Neural progenitor cell (in vitro differentiated cells): ENCODE results near the gene CIC.

Experiments
- EZH2 ChIP-seq: fragments of 200-600 bp; sonication (generic); IDR thresholded peaks from 2 replicates; pipeline ENCODE4 v1.6.1; 2017; ENCODE audit warnings: antibody characterized with exemption, mild to moderate bottlenecking, moderate library complexity
- TF ChIP-seq, protein P1 (sequence below): fragments of 200-600 bp; sonication (generic); IDR thresholded peaks from 2 replicates; pipeline ENCODE4 v1.5.1; 2017; ENCODE audit warnings: antibody characterized with exemption, mild to moderate bottlenecking

- TF ChIP-seq, protein P1, sequence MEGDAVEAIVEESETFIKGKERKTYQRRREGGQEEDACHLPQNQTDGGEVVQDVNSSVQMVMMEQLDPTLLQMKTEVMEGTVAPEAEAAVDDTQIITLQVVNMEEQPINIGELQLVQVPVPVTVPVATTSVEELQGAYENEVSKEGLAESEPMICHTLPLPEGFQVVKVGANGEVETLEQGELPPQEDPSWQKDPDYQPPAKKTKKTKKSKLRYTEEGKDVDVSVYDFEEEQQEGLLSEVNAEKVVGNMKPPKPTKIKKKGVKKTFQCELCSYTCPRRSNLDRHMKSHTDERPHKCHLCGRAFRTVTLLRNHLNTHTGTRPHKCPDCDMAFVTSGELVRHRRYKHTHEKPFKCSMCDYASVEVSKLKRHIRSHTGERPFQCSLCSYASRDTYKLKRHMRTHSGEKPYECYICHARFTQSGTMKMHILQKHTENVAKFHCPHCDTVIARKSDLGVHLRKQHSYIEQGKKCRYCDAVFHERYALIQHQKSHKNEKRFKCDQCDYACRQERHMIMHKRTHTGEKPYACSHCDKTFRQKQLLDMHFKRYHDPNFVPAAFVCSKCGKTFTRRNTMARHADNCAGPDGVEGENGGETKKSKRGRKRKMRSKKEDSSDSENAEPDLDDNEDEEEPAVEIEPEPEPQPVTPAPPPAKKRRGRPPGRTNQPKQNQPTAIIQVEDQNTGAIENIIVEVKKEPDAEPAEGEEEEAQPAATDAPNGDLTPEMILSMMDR, result no peak
- no peak for TF ChIP-seq EZH2
Measured at GRCh38 chr19:42291435-42291810, 22.4 kb downstream of the CIC start.
